Ovary (tissue), 3 donors: ENCODE measurements around the gene AQP2.

Source experiments
- POLR2A ChIP-seq: fragments of 450-650 bp; IDR thresholded peaks from one replicate; pipeline ENCODE4 v1.6.1; 2017; ENCODE audit warnings: antibody characterized with exemption, mild to moderate bottlenecking, moderate library complexity
- TF ChIP-seq, protein P1 (sequence below), 3 donors: fragments of 450-650 bp in 2 of 3; fragments of 200-600 bp in 1 of 3; IDR thresholded peaks; one replicate each; pipeline versions ENCODE4 v1.5.1 to v1.8.0; 2016 to 2022; ENCODE audit warnings: antibody characterized with exemption in 3 of 3, mild to moderate bottlenecking in 1 of 3
- donor health status: DM: no; HTN: no; CAD: no.

DNA sequence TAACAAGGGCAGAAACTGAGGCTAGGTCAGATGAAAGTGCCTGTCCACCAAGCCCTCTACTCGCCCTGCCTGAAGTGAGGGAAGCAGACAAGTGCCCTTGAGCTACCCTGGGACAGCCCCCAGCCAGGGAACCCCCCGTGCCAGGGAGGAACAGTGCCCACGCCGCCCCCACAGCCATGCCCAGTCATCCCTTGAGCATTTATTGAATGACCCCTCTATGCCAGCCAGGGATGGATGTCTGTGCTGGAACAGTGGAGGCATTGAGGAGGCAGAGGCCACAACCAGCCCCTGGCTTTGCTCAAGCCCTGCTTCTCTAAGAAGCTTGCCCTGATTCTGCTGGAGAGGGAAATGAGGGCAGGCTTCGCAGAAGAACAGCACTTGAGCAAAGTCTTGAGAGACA, 18.5 kb downstream of the AQP2 start:
- TF ChIP-seq, protein P1, sequence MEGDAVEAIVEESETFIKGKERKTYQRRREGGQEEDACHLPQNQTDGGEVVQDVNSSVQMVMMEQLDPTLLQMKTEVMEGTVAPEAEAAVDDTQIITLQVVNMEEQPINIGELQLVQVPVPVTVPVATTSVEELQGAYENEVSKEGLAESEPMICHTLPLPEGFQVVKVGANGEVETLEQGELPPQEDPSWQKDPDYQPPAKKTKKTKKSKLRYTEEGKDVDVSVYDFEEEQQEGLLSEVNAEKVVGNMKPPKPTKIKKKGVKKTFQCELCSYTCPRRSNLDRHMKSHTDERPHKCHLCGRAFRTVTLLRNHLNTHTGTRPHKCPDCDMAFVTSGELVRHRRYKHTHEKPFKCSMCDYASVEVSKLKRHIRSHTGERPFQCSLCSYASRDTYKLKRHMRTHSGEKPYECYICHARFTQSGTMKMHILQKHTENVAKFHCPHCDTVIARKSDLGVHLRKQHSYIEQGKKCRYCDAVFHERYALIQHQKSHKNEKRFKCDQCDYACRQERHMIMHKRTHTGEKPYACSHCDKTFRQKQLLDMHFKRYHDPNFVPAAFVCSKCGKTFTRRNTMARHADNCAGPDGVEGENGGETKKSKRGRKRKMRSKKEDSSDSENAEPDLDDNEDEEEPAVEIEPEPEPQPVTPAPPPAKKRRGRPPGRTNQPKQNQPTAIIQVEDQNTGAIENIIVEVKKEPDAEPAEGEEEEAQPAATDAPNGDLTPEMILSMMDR (IDR thresholded peaks at IDR 0.05): no peak
- TF ChIP-seq POLR2A: no peak
